HFF-Myc (cell line): ENCODE results near the gene RFX6.

Experiments
- DNase-seq: peaks from one replicate; pipeline ENCODE4 v3.0.0-alpha.2; 2011; ENCODE audit warnings: low read depth; ENCODE audit errors: extremely low read depth
- H3K4me3 ChIP-seq: replicated peaks from 2 replicates; pipeline ENCODE4 v1.5.1; 2011; ENCODE audit warnings: low read depth, mild to moderate bottlenecking, control low read depth, low read length
- TF ChIP-seq, protein P1 (sequence below): IDR thresholded peaks from 2 replicates; pipeline ENCODE4 v1.5.1; 2012; ENCODE audit warnings: mild to moderate bottlenecking, low read depth, low read length, control low read depth; ENCODE audit errors: missing control alignments

The RFX6 gene

DNA sequence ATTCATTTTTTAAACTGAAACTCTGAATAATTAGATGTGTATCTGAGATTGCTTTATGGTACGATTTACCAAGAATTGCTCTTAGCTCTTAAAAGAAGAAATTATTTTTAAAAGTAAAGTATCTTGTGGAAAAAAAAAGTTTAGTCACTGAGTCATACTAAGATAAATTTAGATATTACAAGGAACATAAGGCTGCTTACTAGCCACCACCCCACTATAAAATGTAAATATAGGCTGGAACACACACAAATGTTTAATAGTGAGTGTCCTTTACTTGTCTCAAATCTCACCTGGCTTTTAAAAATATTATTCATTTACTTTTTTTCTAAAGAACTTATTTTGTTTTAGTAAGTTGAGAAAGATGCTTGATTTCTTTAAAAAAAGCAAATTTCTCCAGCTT is 17.6 kb downstream of the RFX6 start:
- no peak overlapping the region for H3K4me3 ChIP-seq
- DNase-seq = no peak
- TF ChIP-seq, protein P1, sequence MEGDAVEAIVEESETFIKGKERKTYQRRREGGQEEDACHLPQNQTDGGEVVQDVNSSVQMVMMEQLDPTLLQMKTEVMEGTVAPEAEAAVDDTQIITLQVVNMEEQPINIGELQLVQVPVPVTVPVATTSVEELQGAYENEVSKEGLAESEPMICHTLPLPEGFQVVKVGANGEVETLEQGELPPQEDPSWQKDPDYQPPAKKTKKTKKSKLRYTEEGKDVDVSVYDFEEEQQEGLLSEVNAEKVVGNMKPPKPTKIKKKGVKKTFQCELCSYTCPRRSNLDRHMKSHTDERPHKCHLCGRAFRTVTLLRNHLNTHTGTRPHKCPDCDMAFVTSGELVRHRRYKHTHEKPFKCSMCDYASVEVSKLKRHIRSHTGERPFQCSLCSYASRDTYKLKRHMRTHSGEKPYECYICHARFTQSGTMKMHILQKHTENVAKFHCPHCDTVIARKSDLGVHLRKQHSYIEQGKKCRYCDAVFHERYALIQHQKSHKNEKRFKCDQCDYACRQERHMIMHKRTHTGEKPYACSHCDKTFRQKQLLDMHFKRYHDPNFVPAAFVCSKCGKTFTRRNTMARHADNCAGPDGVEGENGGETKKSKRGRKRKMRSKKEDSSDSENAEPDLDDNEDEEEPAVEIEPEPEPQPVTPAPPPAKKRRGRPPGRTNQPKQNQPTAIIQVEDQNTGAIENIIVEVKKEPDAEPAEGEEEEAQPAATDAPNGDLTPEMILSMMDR = no peak

DNA sequence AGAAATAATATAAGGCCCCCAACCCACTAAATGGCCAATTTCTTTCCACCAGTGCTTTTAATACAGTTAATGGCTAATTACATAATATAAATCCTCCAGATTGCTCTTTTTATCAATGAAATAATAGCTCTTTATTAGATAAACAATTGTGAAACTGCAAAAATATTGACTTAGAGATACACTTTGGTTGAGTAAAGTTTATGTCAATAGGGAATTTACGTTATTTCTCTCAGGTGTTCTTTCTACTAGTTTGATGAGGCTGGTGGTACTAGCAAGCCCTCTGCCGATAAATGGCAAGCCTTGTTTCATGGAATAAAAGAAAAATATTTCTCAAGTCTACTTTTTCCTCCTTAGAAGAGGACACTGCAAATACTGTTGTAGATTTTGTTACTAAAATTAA is 18.9 kb downstream of the RFX6 start:
- DNase-seq = no peak
- no peak overlapping the region for H3K4me3 ChIP-seq
- TF ChIP-seq, protein P1 = no peak

DNA sequence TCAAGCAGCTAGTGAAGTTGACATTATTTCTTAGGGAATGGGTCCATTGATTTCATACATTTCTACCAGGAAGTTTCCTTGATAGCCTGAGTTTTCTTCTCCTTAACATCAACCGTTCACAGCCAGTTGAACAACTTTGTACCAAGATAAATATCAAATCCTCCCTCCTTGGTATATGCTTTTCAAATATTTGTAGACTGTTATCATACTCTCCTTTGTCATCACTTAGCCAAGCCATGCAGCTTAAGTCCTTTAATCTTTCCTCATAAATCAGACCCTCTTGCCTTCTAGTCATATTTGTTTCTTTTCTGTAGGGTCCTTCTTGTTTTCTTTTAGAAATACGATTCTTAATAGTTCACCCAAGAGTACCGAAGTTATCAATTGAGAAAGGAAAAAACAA is 25.6 kb downstream of the RFX6 start:
- TF ChIP-seq, protein P1 = no peak
- no peak overlapping the region for H3K4me3 ChIP-seq
- no peak for DNase-seq

DNA sequence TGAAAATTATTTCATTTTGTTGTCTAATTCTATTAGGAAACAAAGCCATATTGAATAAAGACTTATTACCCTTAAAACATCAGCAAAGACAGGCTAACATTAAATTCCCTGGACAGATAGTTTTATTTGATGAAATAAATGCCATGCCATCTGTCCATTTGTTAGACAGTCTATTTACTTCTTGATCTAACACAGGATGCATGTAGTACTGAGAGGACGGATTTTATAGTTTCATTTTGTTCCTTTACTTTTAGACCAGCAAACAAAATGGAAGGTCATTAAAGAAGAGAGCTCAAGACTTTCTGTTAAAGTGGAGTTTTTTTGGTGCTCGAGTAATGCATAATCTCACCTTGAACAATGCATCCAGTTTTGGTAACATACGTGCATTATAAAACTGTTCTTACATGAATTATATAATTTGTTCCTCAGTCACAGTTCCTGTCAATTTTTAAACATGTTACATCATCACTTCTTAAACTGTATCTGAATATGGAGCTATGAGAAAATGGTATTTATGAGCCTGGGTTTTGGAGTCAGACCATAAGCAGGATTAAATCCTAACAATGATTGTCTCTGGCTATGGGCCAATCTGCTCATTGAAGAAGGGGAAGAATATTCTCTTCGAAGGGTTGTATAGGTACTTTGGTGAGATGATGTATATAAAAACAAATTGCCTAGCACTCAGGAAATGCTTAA is 46.0 kb downstream of the RFX6 start:
- TF ChIP-seq, protein P1 = no peak
- DNase-seq = no peak
- no peak overlapping the region for H3K4me3 ChIP-seq

DNA sequence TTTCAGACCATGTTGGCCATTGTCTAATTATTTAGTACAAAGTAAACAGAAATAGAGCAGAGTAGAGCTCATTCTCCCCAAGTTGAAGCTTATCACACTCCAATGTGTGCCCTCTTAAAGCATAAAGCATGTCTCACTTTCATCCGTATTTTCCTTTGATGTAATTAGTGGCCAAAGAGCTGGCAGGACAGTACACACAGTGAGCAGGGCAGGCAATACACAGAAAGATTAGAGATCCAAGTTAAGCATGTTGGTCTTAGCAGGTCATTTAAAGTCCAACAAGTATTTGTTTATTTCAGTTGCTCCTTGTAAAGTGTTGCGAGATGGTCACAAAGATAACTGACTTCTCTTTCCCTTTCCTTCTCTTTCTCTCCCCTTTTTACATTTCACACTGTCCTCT is 47.2 kb downstream of the RFX6 start:
- H3K4me3 ChIP-seq = no peak overlapping the region
- TF ChIP-seq, protein P1 = no peak
- no peak for DNase-seq

DNA sequence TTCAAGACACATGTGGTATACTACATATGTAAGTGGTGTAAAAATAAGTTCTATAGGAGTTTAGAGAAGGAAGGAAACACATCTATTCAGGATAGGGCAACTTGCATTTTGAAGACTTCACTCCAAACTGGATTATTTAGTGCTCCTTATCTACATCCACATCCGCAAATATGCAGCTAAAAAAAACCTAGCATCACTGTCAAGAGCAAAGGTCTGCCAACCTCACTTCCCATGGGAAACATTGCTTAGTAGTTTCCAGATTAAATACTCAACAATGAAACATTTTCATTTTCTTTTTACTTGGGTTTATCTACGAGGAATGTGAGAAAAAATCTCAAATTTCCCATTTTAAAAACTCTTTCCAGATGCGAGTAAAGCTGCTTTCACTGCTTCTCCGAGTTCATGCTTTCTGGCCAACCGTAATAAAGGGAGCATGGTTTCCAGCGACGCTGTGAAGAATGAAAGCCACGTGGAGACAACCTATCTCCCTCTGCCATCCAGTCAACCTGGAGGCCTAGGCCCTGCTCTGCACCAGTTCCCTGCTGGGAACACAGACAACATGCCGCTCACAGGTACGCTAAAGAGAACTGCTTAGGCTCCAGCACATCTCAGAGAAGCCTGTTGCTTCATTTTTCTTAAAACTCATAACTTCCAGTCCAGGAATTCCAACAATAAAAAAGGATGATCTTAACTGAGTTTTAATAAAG is 48.2 kb downstream of the RFX6 start:
- no peak for DNase-seq
- TF ChIP-seq, protein P1 = no peak

More for the DNA sequence above, 48.2 kb downstream of the RFX6 start:
- H3K4me3 ChIP-seq = no peak overlapping the region
